ENCODE data around the gene ZNF536. TPM values are rescaled to one million over a fixed set of nuclear protein-coding genes. Genes with fewer than 3 reads are reported as not detected.

The ZNF536 gene
- total RNA-seq, 2 experiments from 2014 or later = not detected

DNA sequence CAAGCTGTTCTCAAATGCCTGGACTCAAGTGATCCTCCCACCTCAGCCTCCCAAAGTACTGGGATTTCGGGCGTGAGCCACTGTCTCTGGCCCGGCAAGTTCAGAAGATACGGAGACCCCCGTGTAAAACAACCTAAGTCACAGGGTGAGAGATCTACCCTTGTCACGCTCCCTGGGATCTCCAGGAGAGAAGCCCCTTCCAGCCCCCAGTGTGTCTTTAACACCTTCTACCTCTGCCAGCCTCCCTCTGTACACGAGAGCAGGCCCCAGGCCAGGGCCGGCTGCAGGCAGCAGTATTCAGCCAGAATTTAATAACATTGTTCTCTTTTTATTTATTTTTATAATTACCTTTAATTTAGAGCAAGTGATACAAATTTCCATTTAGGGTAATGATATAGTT is 49.4 kb downstream of the ZNF536 start:
- no peaks in the 10 kb centered on the region for H3K9me3 Mint-ChIP-seq
- H3K4me1 Mint-ChIP-seq (ENCODE audit: low read depth) = no peaks in the 10 kb centered on the region
- peaks cover 10% of the 10 kb centered on the region for H3K27me3 Mint-ChIP-seq (ENCODE audit: low read depth)
- no peak for DNase-seq
- CTCF ChIA-PET = interaction anchor here (0.6 kb wide), 1 partner anchor 20 kb away, joined by 4 read pairs; no protein-coding TSS in a partner anchor
- H3K27ac Mint-ChIP-seq = no peak overlapping the region
- no peak overlapping the region for H3K4me3 Mint-ChIP-seq
- intact Hi-C loops (cut with micrococcal nuclease) = no loop called here
- no peaks in the 10 kb centered on the region for H3K36me3 Mint-ChIP-seq (ENCODE audit: low read depth)

DNA sequence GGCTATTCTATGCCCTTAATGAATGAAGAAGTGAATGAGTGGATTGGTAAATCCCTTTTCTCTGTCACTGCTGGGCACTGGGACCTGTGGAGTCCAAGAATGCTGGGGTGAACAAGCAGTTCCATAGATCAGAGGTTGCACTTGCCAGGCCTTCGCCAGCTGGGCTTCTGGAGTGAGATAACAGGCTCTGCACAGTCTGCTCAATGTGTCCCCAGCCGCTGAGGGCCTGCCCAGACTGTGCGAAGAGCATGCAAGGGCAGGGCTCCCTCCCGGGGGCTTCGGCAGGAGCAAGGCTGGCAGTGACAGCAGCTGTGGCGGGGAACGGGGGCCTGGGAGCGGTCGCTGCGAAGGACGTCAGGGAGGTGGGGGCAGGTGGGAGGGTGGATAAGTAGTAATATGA is 51.3 kb downstream of the ZNF536 start:
- intact Hi-C loops (cut with micrococcal nuclease) = no loop called here
- DNase-seq = no peak
- peaks cover 5% of the 10 kb centered on the region for H3K27me3 Mint-ChIP-seq (ENCODE audit: low read depth)
- H3K36me3 Mint-ChIP-seq (ENCODE audit: low read depth) = no peaks in the 10 kb centered on the region
- H3K9me3 Mint-ChIP-seq = no peaks in the 10 kb centered on the region
- H3K27ac Mint-ChIP-seq = no peak overlapping the region
- H3K4me1 Mint-ChIP-seq (ENCODE audit: low read depth) = no peaks in the 10 kb centered on the region
- CTCF ChIA-PET = no interaction called here
- no peak overlapping the region for H3K4me3 Mint-ChIP-seq

DNA sequence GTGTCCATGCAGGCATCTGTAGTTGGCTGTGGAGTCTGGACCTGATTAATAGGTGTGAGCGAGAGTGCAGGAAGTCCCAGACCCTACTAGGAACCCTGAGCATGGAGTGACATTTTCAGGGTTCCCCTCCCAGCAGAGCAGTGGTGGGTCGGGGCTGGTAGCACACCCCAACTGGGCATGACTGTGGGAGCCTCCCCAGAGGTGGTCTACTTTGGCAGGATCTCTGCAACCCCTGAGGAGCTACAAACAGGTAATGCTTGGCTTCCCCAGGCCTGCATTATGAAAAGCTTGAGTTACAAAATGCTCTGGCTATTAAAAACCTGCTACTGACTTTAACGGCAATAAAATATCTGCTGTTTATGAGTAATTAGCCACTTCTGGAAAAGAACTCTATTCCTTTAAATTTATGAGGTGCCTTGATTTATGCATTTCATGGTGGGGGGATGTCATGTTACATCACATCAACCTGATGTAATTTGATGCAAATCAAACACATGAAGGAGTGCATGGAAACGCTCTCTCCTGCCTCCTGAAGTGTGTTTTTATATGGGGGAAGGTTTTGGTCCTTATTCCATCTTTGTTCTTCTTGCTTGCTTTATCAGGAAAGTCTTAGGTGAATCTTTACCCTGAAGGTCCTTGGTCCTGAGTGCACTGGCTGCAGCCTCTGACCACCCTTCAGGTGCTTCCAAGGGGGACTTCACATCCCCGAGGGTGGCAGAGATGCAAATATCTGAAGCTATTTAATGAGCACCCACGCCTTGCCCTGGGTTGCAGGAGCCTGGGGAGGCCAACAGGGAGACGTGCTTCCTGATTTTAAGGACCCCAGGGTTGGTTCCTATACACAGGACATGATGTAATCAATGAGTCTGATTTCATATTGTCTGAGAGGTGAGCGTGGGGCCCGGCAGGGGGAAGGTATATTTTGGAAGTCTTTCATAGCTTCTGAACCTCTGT is 54.0 kb downstream of the ZNF536 start:
- no peak overlapping the region for H3K27ac Mint-ChIP-seq
- CTCF ChIA-PET = no interaction called here
- H3K36me3 Mint-ChIP-seq (ENCODE audit: low read depth) = no peaks in the 10 kb centered on the region
- no peaks in the 10 kb centered on the region for H3K4me1 Mint-ChIP-seq (ENCODE audit: low read depth)
- H3K4me3 Mint-ChIP-seq = no peak overlapping the region
- peaks cover 2% of the 10 kb centered on the region for H3K27me3 Mint-ChIP-seq (ENCODE audit: low read depth)
- no peaks in the 10 kb centered on the region for H3K9me3 Mint-ChIP-seq
- no peak for DNase-seq
- intact Hi-C loops (cut with micrococcal nuclease) = no loop called here

DNA sequence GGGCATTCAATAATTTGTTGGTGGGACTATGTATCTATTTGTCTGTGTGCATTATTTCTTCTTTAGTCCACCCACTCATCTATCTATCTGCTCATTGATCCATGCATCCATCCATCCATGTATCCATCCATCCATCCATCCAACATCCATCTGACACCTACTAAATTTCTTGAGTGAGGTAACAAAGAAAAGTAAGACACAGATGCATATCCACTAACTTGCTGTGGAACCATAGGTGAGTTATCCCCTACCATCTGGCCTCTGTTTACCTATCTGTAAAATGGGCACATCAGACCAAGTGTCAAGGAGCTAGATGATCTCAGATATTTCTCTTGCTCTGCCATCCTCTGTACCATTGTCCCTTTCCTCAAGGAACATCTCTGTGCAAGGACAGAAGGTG is 54.7 kb downstream of the ZNF536 start:
- Mint-ChIP-seq H3K4me3 (no peak overlapping the region), H3K9me3 (no peaks in the 10 kb centered on the region)

DNA sequence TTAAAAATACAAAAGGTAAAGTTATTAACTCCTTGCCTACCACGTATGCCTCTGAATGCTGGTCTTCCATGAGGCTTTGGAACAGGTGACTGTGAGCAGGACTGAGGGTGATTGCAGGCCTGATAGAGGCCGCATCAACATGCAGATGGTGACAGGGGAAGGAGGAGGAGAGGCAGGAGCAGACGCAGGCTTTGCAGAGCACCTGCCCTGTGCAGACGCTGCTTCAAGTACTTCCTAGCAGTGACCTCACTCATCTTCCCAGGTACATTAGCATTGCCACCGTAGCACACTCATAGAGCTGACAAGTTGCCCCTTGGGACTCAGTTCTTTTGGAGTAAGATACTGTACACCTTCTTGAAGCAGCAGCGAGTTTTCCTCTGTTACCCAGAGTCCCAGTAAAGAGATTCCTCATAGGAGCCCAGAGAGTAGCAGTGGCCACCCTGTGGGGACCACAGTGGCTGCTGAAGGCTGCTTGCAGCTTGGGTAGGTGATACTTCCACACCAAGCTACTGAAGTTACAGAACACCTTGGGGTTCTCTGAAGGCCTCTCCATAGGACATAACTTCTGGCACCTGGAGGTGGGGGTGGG is 56.0 kb downstream of the ZNF536 start:
- CTCF ChIA-PET = no interaction called here
- H3K27me3 Mint-ChIP-seq (ENCODE audit: low read depth) = peaks cover 2% of the 10 kb centered on the region

More for the DNA sequence above, 54.7 kb downstream of the ZNF536 start:
- Mint-ChIP-seq H3K4me1 (ENCODE audit: low read depth) (no peaks in the 10 kb centered on the region), H3K27ac (no peak overlapping the region), H3K36me3 (ENCODE audit: low read depth) (no peaks in the 10 kb centered on the region), H3K27me3 (ENCODE audit: low read depth) (peaks cover 2% of the 10 kb centered on the region)
- no peak for DNase-seq
- intact Hi-C loops (cut with micrococcal nuclease) = no loop called here
- CTCF ChIA-PET = no interaction called here

GRCh38 chr19:30428844-30429243 is 56.7 kb downstream of the ZNF536 start:
- intact Hi-C loops (cut with micrococcal nuclease) = no loop called here
- Mint-ChIP-seq H3K4me1 (ENCODE audit: low read depth) (no peaks in the 10 kb centered on the region), H3K36me3 (ENCODE audit: low read depth) (no peaks in the 10 kb centered on the region), H3K27ac (no peak overlapping the region), H3K4me3 (no peak overlapping the region), H3K9me3 (no peaks in the 10 kb centered on the region), H3K27me3 (ENCODE audit: low read depth) (peaks cover 2% of the 10 kb centered on the region)
- CTCF ChIA-PET = no interaction called here
- DNase-seq = no peak

More for the DNA sequence above, 56.0 kb downstream of the ZNF536 start:
- DNase-seq = no peak
- no peaks in the 10 kb centered on the region for H3K4me1 Mint-ChIP-seq (ENCODE audit: low read depth)
- H3K27ac Mint-ChIP-seq = no peak overlapping the region
- no peaks in the 10 kb centered on the region for H3K9me3 Mint-ChIP-seq
- intact Hi-C loops (cut with micrococcal nuclease) = no loop called here
- H3K4me3 Mint-ChIP-seq = no peak overlapping the region
- no peaks in the 10 kb centered on the region for H3K36me3 Mint-ChIP-seq (ENCODE audit: low read depth)

- DNase-seq = no peak
- H3K4me1 Mint-ChIP-seq (ENCODE audit: low read depth) = no peaks in the 10 kb centered on the region
- no peak overlapping the region for H3K4me3 Mint-ChIP-seq
- no peaks in the 10 kb centered on the region for H3K9me3 Mint-ChIP-seq
- CTCF ChIA-PET = no interaction called here
- H3K27ac Mint-ChIP-seq = no peak overlapping the region
- peaks cover 2% of the 10 kb centered on the region for H3K27me3 Mint-ChIP-seq (ENCODE audit: low read depth)
- H3K36me3 Mint-ChIP-seq (ENCODE audit: low read depth) = no peaks in the 10 kb centered on the region
- intact Hi-C loops (cut with micrococcal nuclease) = no loop called here
Observed at GRCh38 chr19:30430206-30430734, 58.1 kb downstream of the ZNF536 start.

- no peak overlapping the region for H3K4me3 Mint-ChIP-seq
- no peak for DNase-seq
- H3K27me3 Mint-ChIP-seq (ENCODE audit: low read depth) = no peaks in the 10 kb centered on the region
- H3K36me3 Mint-ChIP-seq (ENCODE audit: low read depth) = no peaks in the 10 kb centered on the region
- intact Hi-C loops (cut with micrococcal nuclease) = no loop called here
- H3K9me3 Mint-ChIP-seq = no peaks in the 10 kb centered on the region
- H3K27ac Mint-ChIP-seq = no peak overlapping the region
- H3K4me1 Mint-ChIP-seq (ENCODE audit: low read depth) = no peaks in the 10 kb centered on the region
- CTCF ChIA-PET = interaction anchor here (0.6 kb wide), 1 partner anchor 1500 kb away, joined by 3 read pairs; no protein-coding TSS in a partner anchor
Observed at GRCh38 chr19:30431591-30431990, 59.4 kb downstream of the ZNF536 start.

GRCh38 chr19:30434797-30435594 is 62.8 kb downstream of the ZNF536 start:
- no peak overlapping the region for H3K27ac Mint-ChIP-seq
- H3K9me3 Mint-ChIP-seq = no peaks in the 10 kb centered on the region
- H3K27me3 Mint-ChIP-seq (ENCODE audit: low read depth) = no peaks in the 10 kb centered on the region
- H3K36me3 Mint-ChIP-seq (ENCODE audit: low read depth) = no peaks in the 10 kb centered on the region
- CTCF ChIA-PET = no interaction called here
- H3K4me1 Mint-ChIP-seq (ENCODE audit: low read depth) = no peaks in the 10 kb centered on the region
- DNase-seq = no peak
- H3K4me3 Mint-ChIP-seq = no peak overlapping the region
- intact Hi-C loops (cut with micrococcal nuclease) = no loop called here

DNA sequence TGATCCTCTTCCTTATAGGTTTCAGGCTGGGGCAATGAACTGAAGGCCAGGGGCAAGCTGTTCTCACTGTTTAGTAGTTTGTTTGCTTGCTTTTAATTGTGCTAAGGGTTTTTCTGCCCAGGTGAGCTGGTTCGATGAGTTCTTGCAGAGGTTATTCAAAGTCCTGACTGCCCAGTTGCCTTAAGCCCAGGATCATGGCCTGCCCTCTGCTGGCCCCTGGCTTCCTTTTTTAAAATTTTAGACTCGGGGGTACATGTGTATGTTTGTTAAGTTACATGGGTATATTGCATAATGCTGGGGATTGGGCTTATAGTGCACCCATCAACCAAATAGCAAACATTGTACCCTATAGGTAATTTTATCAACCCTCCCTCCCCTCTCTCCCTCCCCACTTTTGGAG is 65.7 kb downstream of the ZNF536 start:
- no peaks in the 10 kb centered on the region for H3K4me1 Mint-ChIP-seq (ENCODE audit: low read depth)
- no peak overlapping the region for H3K27ac Mint-ChIP-seq
- no peak overlapping the region for H3K4me3 Mint-ChIP-seq
- H3K27me3 Mint-ChIP-seq (ENCODE audit: low read depth) = no peaks in the 10 kb centered on the region
- H3K9me3 Mint-ChIP-seq = no peaks in the 10 kb centered on the region
- CTCF ChIA-PET = no interaction called here
- intact Hi-C loops (cut with micrococcal nuclease) = no loop called here
- no peaks in the 10 kb centered on the region for H3K36me3 Mint-ChIP-seq (ENCODE audit: low read depth)
- no peak for DNase-seq

DNA sequence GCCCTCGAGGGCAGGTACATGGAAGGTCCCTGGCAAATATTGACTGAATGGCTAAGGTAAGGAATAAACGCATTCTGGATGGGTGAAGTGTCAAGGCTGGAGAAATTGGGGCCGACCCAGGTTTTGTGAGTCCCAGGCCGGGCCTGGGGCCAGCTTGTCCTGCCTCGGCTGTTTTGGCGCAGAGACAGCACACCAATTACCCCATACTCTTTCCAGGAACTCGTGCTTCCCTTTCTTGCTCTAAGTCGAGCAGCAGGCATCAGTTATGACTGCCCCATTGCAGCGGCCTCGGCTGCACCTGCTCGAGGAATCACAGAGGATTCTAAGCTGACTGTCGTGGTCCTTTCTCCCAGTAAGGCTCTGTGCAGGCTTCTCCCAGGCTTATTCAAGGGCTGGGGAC is 67.1 kb downstream of the ZNF536 start:
- H3K9me3 Mint-ChIP-seq = no peaks in the 10 kb centered on the region
- intact Hi-C loops (cut with micrococcal nuclease) = no loop called here
- CTCF ChIA-PET = no interaction called here
- no peak overlapping the region for H3K27ac Mint-ChIP-seq
- DNase-seq = no peak
- no peaks in the 10 kb centered on the region for H3K27me3 Mint-ChIP-seq (ENCODE audit: low read depth)
- no peaks in the 10 kb centered on the region for H3K4me1 Mint-ChIP-seq (ENCODE audit: low read depth)
- H3K4me3 Mint-ChIP-seq = no peak overlapping the region
- no peaks in the 10 kb centered on the region for H3K36me3 Mint-ChIP-seq (ENCODE audit: low read depth)

GRCh38 chr19:30441011-30441410 is 68.8 kb downstream of the ZNF536 start:
- DNase-seq = no peak
- CTCF ChIA-PET = no interaction called here
- Mint-ChIP-seq H3K4me1 (ENCODE audit: low read depth) (no peaks in the 10 kb centered on the region), H3K36me3 (ENCODE audit: low read depth) (no peaks in the 10 kb centered on the region), H3K4me3 (no peak overlapping the region), H3K27ac (no peak overlapping the region), H3K27me3 (ENCODE audit: low read depth) (no peaks in the 10 kb centered on the region), H3K9me3 (no peaks in the 10 kb centered on the region)
- intact Hi-C loops (cut with micrococcal nuclease) = no loop called here
